Coronary artery (tissue), 2 donors: ENCODE results near the gene PRKRA.
A peak's percentile ranks its signal among the peaks of the same experiment; 100 is the strongest.

ENCODE experiments used
- DNase-seq: peaks from one replicate; pipeline ENCODE4 v3.0.0-alpha.2; 2017; ENCODE audit warnings: low spot score
- H3K27ac ChIP-seq, 2 donors: fragments of 200-600 bp; sonication (generic); one replicate each; pipeline ENCODE4 v1.5.1; 2016 to 2019
- H3K4me3 ChIP-seq: fragments of 200-600 bp; sonication (generic); 2 replicates; pipeline ENCODE4 v1.5.1; 2016; ENCODE audit warnings: mild to moderate bottlenecking, moderate library complexity
- TF ChIP-seq, protein P1 (sequence below): fragments of 200-600 bp; sonication (generic); IDR thresholded peaks from one replicate; pipeline ENCODE4 v1.5.1; 2019; ENCODE audit warnings: antibody characterized with exemption

Gene PRKRA

DNA sequence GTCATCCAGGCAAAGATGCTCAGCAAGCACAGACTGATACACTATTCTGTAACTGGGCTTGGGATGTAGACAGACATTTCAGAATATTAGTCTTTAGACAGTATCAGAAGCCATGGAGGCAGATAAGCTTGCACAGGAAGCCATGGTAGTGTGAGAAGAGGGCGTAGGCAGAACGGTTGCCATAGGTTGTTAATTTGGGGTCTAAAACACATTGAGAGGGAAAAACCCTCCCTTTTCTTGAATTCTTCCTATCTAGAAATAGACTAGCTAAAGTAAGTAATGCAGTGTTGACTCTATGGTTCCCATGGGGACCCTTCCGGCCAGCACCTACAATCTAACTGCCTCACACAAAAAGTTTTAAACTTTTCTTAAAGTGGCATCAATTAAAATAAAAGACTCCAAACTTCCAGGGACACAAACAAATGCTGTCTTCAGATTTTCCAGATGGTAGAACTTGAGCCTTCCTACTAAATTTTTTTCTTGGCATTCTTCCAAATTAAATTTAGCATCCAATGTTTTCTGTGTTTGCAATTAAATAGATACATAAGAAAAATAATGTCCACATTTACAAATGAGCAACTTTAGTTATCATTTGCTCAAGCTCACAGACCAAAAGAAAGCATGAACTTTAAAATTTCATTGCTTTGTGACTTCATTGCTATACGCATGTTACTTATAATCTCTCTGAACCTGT, 1.9 kb downstream of the PRKRA start:
- no peak for DNase-seq
- Histone ChIP-seq H3K27ac (no peak overlapping the region), H3K4me3 (peak overlapping the region; percentile 98)
- TF ChIP-seq, protein P1, sequence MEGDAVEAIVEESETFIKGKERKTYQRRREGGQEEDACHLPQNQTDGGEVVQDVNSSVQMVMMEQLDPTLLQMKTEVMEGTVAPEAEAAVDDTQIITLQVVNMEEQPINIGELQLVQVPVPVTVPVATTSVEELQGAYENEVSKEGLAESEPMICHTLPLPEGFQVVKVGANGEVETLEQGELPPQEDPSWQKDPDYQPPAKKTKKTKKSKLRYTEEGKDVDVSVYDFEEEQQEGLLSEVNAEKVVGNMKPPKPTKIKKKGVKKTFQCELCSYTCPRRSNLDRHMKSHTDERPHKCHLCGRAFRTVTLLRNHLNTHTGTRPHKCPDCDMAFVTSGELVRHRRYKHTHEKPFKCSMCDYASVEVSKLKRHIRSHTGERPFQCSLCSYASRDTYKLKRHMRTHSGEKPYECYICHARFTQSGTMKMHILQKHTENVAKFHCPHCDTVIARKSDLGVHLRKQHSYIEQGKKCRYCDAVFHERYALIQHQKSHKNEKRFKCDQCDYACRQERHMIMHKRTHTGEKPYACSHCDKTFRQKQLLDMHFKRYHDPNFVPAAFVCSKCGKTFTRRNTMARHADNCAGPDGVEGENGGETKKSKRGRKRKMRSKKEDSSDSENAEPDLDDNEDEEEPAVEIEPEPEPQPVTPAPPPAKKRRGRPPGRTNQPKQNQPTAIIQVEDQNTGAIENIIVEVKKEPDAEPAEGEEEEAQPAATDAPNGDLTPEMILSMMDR: no peak

DNA sequence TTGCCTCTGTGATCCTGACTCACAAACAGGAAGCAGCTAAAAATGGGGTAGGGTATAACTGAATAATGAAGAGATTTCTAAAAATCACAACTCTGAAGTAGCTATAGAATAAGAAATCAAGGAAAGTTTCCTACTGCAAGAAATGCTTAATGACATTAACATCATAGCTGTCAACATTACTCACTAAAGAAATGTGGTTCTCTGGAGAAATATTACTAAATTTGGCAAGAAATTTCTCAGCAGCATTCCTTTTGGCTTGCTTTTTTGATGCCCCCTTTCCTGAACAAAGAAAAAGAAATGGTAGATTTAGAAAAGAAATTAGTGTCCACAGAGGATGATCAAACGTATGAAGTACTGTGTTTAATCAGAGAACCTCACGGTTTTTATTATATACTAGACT, 9.5 kb downstream of the PRKRA start:
- Histone ChIP-seq H3K27ac (no peak overlapping the region), H3K4me3 (no peak overlapping the region)
- no peak for DNase-seq
- TF ChIP-seq, protein P1: no peak

DNA sequence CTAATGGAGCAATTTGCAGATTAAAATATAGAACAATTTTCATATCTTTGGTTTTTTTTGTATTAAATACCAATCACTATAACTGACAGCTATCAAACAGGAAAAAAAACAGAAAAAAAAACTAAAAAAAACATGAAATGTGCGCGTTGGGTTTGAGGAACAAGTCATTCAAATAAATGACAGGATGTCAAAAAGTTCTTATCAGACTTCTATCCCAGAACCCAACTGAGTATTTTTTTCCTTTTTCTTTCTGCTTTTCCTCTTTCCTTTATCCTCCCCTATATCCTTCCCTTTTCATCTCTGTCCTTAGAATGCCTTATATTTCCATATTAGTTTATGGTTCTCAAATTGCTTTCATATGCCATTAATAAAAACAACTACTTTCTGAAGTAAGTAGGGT, 14.3 kb downstream of the PRKRA start:
- no peak overlapping the region for H3K4me3 ChIP-seq

GRCh38 chr2:178429336-178429735, 21.6 kb downstream of the PRKRA start:
- DNase-seq: no peak
- H3K27ac ChIP-seq: no peak overlapping the region

More for the DNA sequence above, 14.3 kb downstream of the PRKRA start:
- DNase-seq: no peak
- no peak overlapping the region for H3K27ac ChIP-seq
- TF ChIP-seq, protein P1: no peak

DNA sequence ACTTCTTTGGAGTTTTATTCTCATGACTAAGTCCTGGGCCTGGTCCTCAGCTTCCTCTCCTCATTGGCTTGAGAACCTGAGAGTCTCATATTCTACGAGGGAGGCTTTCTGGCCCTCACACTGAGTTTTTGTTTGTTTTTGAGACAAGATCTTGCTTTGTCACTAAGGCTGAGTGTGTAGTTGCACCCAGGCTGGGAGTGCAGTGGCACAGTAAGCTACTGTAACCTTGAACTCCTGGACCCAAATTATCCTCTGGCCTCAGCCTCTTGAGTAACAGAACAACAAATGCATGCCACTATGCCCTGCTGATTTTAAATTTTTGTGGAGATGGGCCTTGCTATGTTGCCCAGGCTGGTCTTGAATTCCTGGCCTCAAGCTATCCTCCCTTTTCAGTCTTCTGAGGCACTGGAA, 22.6 kb downstream of the PRKRA start:
- Histone ChIP-seq H3K4me3 (no peak overlapping the region), H3K27ac (no peak overlapping the region)
- DNase-seq: no peak
- TF ChIP-seq, protein P1: no peak

More at GRCh38 chr2:178429336-178429735, 21.6 kb downstream of the PRKRA start:
- TF ChIP-seq, protein P1: no peak
- H3K4me3 ChIP-seq: no peak overlapping the region

GRCh38 chr2:178427458-178427857, 23.5 kb downstream of the PRKRA start:
- TF ChIP-seq, protein P1: no peak
- no peak for DNase-seq
- no peak overlapping the region for H3K27ac ChIP-seq
- no peak overlapping the region for H3K4me3 ChIP-seq

DNA sequence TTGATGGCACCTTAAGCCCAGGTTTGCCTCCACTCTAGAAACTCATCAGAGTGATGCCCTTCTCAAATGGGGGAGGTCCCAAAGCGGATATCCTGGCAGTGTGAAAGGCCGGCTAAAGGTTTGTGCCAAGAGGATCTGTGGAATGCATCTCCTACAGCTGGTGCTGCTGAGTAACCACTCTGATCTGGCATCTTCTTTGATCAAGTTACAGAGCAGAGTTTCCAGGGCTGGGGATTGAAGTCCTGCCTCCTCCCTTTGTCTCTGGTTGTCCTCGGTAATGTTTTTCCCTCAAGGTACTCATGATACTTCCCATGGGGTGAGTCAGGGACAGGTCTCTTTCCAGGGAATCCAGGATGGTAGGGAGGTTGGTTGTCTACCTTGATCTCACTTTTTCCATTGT, 24.6 kb downstream of the PRKRA start:
- Histone ChIP-seq H3K27ac (no peak overlapping the region), H3K4me3 (no peak overlapping the region)
- TF ChIP-seq, protein P1: no peak
- no peak for DNase-seq
